Osteoblast (primary cell): ENCODE measurements around the gene MAPK12. TPM values are rescaled to one million over a fixed set of nuclear protein-coding genes. Genes with fewer than 3 reads are reported as not detected.
A peak's percentile ranks its signal among the peaks of the same experiment; 100 is the strongest.

Experiments used
- DNase-seq: peaks from one replicate; pipeline ENCODE4 v3.0.0; 2011; ENCODE audit warnings: low spot score, mixed read lengths; ENCODE audit not compliant: insufficient read length; ENCODE audit errors: missing footprints
- H2AFZ ChIP-seq: 2 replicates; pipeline ENCODE4 v1.6.0; 2011; ENCODE audit warnings: mild to moderate bottlenecking, low read length
- H3K27ac ChIP-seq: 2 replicates; pipeline ENCODE4 v1.5.1; 2011; ENCODE audit warnings: mild to moderate bottlenecking, low read depth, low read length, moderate library complexity
- H3K27me3 ChIP-seq: 2 replicates; pipeline ENCODE4 v1.6.0; 2012; ENCODE audit warnings: mild to moderate bottlenecking, control low read depth, inconsistent platforms, low read length, moderate library complexity; ENCODE audit not compliant: insufficient read depth
- H3K36me3 ChIP-seq: 2 replicates; pipeline ENCODE4 v1.5.1; 2011; ENCODE audit warnings: mild to moderate bottlenecking, low read length, control low read depth, moderate library complexity; ENCODE audit not compliant: insufficient read depth
- H3K4me1 ChIP-seq: 2 replicates; pipeline ENCODE4 v1.5.1; 2011; ENCODE audit warnings: mild to moderate bottlenecking, low read length, control low read depth, moderate library complexity; ENCODE audit not compliant: insufficient read depth
- H3K4me2 ChIP-seq: 2 replicates; pipeline ENCODE4 v1.6.0; 2011; ENCODE audit warnings: mild to moderate bottlenecking, low read length; ENCODE audit not compliant: insufficient read depth
- H3K4me3 ChIP-seq: fragments of 200-600 bp; sonication (generic); 3 replicates; pipeline ENCODE4 v1.5.1; 2012; ENCODE audit warnings: mild to moderate bottlenecking, low read length, inconsistent platforms; ENCODE audit not compliant: insufficient read depth
- H3K79me2 ChIP-seq: 2 replicates; pipeline ENCODE4 v1.6.0; 2012; ENCODE audit warnings: mild to moderate bottlenecking, low read length, control low read depth, inconsistent platforms; ENCODE audit not compliant: insufficient read depth
- H3K9me3 ChIP-seq: 2 replicates; pipeline ENCODE4 v1.5.1; 2011; ENCODE audit warnings: low read depth, low read length, control low read depth
- H4K20me1 ChIP-seq: 2 replicates; pipeline ENCODE4 v1.6.0; 2012; ENCODE audit warnings: mild to moderate bottlenecking, low read length, control low read depth; ENCODE audit not compliant: insufficient read depth
- total RNA-seq: library from RNA; depleted of rRNA; stranded (reverse); fragments of >200 nt; gene quantifications from 2 replicates; pipeline ENCODE4 v1.2.3, GENCODE V29; 2012
- TF ChIP-seq, protein P1 (sequence below): IDR thresholded peaks from 2 replicates; pipeline ENCODE4 v1.5.1; 2011; ENCODE audit warnings: mild to moderate bottlenecking, low read depth, low read length, moderate library complexity; ENCODE audit errors: extremely low read depth

Gene MAPK12
- total RNA-seq, 1 donor, result 34.0 TPM

DNA sequence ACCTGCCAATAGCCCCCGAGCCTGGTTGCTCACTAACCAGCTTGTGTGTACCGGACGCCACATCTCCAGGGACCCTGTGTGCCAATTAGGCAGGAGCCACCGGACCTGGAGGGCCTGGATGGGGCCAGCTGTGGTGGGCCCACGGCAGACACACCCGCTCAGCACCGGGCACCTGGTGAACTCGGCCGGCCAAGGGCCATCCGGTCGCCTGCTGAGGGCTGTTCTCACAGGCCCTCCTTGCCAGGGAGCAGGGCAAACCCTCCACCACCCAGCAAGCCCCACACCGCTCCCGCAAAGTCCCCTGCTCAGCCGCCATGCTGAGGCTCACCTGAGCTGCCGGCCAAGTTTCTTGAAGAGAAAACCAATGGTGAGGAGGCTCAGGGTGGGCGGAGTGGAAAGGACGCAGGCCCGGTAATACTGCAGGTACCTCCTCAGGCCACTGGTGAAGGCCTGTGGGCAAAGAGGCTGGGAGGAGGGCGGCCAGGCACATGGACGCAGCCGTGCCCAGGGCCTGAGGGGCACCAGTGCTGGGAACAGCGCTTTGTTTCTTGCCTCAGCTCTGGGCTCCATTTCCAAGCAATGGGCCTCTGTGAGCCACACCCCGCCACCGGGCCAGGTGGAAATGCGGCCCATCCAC is 33.8 kb downstream of the MAPK12 start:
- TF ChIP-seq, protein P1, sequence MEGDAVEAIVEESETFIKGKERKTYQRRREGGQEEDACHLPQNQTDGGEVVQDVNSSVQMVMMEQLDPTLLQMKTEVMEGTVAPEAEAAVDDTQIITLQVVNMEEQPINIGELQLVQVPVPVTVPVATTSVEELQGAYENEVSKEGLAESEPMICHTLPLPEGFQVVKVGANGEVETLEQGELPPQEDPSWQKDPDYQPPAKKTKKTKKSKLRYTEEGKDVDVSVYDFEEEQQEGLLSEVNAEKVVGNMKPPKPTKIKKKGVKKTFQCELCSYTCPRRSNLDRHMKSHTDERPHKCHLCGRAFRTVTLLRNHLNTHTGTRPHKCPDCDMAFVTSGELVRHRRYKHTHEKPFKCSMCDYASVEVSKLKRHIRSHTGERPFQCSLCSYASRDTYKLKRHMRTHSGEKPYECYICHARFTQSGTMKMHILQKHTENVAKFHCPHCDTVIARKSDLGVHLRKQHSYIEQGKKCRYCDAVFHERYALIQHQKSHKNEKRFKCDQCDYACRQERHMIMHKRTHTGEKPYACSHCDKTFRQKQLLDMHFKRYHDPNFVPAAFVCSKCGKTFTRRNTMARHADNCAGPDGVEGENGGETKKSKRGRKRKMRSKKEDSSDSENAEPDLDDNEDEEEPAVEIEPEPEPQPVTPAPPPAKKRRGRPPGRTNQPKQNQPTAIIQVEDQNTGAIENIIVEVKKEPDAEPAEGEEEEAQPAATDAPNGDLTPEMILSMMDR, result no peak
- Histone ChIP-seq H3K4me3 (no peak overlapping the region), H3K9me3 (no peaks in the 10 kb centered on the region), H2AFZ (no peak overlapping the region), H3K4me1 (no peaks in the 10 kb centered on the region), H3K27ac (no peak overlapping the region), H4K20me1 (no peaks in the 10 kb centered on the region), H3K79me2 (peaks cover 6% of the 10 kb centered on the region), H3K4me2 (no peak overlapping the region), H3K36me3 (peaks cover 23% of the 10 kb centered on the region), H3K27me3 (no peaks in the 10 kb centered on the region)
- DNase-seq, result peak; percentile 42

DNA sequence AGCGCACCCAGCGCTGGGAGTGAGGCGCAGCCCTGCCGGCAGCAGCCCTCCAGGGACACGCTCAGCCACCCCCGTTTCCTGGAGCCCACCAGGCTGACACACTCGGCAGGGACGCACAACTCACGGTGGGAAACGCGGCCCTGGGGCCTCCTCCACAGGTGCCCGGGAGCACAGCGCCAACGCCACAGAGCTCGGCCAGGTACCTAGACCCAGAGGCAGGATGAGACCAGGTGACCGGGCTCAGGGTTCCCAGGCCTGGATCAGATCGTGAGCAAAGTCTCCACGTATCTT is 34.7 kb downstream of the MAPK12 start:
- Histone ChIP-seq H3K36me3 (peaks cover 31% of the 10 kb centered on the region), H3K9me3 (no peaks in the 10 kb centered on the region), H3K79me2 (peaks cover 6% of the 10 kb centered on the region), H3K4me1 (no peaks in the 10 kb centered on the region), H4K20me1 (no peaks in the 10 kb centered on the region), H3K27ac (no peak overlapping the region), H3K27me3 (no peaks in the 10 kb centered on the region), H3K4me3 (no peak overlapping the region), H2AFZ (no peak overlapping the region), H3K4me2 (no peak overlapping the region)
- TF ChIP-seq, protein P1, result no peak
- DNase-seq, result no peak

DNA sequence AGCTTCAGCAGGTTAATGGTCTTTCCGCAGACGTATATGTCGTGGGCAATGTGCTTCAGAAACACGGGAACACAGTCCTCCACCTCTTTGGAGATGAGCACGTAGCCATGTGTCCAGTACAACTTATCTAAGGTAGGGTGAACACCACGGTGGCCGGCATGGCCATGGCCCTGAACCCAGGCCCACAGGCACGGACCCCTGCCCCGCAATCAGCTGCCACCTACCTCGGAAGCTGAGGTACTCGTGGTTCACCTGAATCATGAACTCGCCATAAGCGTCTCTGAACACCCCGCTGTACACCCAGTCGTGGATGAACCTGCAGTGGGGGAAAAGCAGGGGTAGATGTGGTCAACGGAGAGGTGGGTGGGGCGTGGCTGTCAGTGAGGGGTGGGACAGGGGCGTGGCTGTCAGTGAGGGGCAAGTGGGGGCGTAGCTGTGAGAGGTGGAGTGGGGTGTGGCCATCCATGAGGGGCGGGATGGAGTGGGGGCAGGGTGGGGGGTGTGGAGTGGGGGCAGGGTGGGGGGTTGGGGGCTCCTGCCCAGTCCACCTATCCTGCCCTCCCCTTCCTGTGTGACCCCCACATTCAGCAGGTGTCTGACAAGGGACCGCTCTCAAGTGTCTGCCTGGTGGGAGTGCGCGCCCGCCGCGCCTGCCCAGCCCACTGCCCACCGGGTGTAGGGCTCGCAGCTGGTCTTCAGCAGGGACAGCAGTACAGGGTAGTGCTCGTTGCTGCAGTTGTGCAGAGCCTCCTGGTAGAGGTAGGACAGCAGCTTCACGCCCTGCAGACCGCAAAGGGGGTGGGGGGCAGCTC is 35.2 kb downstream of the MAPK12 start:
- Histone ChIP-seq H2AFZ (no peak overlapping the region), H3K4me1 (no peaks in the 10 kb centered on the region), H4K20me1 (no peaks in the 10 kb centered on the region), H3K9me3 (no peaks in the 10 kb centered on the region), H3K36me3 (peaks cover 34% of the 10 kb centered on the region), H3K27me3 (no peaks in the 10 kb centered on the region), H3K79me2 (peaks cover 6% of the 10 kb centered on the region), H3K27ac (no peak overlapping the region), H3K4me2 (no peak overlapping the region), H3K4me3 (no peak overlapping the region)
- no peak for DNase-seq
- TF ChIP-seq, protein P1, result no peak

DNA sequence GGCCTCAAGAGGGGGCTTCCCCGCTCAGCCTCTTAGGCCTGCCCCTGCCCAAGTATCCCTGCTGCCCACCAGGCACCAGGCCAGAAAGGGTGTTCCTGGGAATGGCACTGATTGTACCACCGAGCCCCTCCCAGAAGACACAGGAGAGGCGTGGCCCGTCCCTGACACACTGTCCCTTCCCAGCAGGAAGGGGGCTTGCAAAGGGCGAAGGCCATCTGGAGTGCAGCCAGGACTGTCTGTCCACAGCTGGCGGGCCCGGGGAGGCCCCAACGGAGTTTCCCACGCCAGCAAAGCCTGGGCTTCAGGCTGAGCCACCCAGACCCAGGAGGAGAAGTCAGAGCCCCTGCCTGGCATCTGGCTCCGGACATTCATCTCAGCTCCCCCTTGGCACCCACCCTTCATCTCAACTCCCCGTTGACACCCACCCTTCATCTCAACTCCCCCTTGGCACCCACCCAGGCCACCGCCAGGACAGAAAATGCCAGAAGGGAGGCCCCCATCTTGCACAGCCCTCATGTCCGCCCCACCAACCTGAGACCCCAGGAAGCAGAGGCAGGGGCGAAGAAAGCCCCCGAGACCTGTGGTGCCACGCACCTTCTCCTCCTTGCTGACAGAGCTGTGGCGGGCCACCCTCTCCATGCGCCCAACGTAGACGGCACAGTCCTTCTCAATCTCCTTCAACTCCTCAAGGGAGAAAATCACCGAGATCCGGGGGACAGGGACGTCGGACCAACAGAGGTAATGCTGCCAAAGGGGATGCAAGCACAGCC is 36.1 kb downstream of the MAPK12 start:
- H3K79me2 ChIP-seq, result peaks cover 6% of the 10 kb centered on the region
- H3K27me3 ChIP-seq, result no peaks in the 10 kb centered on the region
- H2AFZ ChIP-seq, result no peak overlapping the region
- DNase-seq, result no peak
- no peaks in the 10 kb centered on the region for H3K4me1 ChIP-seq
- H3K4me3 ChIP-seq, result no peak overlapping the region
- H3K27ac ChIP-seq, result no peak overlapping the region
- TF ChIP-seq, protein P1, result no peak
- no peak overlapping the region for H3K4me2 ChIP-seq
- H4K20me1 ChIP-seq, result no peaks in the 10 kb centered on the region
- no peaks in the 10 kb centered on the region for H3K9me3 ChIP-seq
- H3K36me3 ChIP-seq, result peaks cover 43% of the 10 kb centered on the region
